Stimulated activated CD4-positive, alpha-beta T cell treated with anti-CD3 and anti-CD28 coated beads, Interleukin-12 subunit alpha, Interleukin-12 subunit beta, amount 100 ng/mL, for 48 hours (primary cell): Measurements from ENCODE around the gene TRAF1.

Experiments
- DNase-seq, 3 donors: peaks; one replicate each; pipeline ENCODE4 v3.0.0-alpha.2; 2020; ENCODE audit warnings: low read depth in 2 of 3, low spot score in 1 of 3

Gene TRAF1

DNA sequence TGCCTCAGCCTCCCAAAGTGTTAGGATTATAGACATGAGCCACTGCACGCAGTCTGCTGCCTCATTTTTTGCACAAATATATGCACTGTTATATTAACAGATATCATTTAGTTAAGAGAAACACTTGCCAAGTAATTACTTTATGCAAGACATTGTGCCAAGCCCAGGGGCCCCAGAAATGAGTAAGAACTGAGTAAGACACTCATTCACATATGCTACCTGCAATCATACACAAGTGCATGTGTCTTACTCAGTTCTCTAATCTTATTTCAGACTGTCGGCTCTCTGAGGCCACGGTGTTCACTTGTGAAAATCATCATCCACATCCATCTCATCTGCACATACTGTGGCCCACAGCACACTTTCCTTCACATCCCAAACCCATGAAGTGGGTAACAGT is 16.0 kb downstream of the TRAF1 start:
- DNase-seq, result no peak

DNA sequence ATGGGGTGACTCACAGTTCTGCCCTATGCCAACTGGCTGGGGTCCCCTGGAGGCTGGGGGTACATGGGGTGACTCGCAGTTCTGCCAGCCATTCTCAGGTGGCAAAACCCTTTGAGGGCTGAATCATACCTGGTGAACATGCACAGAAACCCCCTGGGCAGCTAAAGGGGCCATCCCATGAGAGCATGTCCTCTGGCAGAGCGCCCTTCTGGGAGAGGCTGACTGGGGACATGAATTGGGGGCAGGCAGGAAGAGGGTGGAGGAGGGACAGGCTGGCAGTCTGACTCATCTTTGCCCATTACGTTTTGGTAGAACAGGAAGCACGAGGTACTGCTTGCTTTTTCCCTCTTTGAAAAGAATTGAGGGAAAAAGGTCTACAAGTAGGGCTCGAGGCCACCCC is 16.7 kb downstream of the TRAF1 start:
- no peak for DNase-seq

DNA sequence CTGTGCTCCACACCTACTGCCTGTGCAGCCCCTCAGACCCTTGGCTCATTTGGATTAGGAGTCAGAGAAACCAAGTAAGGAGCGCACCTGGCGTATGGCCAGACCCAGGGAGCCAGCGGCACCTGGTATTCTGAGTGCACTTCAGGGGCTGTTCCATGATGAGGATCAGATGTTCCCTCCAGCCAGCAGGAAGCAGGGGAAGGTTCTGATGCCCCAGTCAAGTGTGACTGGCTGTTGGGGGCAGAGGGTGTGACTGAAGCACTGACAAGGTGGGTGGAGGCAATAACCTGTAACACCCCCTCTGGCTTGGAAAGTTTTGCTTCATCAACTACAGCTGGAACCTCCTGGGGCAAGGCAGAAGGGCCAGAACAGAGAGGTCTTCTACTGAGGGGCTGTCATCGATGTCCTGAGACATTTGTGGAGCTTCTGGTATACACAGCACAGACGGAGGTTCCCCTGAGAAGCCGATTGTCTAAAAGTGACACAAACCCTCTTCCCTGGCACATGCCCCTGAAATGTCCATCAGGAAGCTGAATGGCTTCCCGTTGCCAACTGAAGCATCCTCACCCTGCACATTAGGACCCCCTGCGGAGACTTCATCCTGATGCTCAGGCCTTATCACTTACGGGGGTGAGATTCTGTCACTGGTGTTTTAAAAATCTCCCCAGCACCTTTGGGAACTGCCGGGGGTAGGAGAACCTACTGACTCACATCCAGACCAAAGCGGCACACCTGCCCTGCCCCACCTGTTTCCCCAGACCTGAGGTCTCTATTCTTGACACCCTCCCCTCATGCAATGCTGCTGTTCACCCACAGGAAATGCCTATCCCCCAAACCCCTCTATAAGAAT is 21.1 kb downstream of the TRAF1 start:
- DNase-seq, result no peak

DNA sequence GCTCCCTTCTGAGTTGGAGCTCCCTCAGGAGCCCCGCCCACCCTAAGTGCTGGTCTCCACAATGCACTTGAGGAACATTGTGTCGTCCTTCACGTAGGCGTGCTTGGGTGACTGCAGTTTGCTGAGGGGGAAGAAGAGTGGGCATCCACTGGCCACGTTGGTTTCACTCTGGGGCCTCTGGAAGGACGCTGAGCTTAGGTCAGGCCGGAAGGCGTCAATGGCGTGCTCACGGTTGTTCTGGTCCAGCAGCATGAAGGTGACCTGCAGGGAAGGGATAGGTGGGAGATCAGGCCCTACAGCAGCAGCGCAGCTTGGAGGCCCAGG is 21.7 kb downstream of the TRAF1 start:
- no peak for DNase-seq

DNA sequence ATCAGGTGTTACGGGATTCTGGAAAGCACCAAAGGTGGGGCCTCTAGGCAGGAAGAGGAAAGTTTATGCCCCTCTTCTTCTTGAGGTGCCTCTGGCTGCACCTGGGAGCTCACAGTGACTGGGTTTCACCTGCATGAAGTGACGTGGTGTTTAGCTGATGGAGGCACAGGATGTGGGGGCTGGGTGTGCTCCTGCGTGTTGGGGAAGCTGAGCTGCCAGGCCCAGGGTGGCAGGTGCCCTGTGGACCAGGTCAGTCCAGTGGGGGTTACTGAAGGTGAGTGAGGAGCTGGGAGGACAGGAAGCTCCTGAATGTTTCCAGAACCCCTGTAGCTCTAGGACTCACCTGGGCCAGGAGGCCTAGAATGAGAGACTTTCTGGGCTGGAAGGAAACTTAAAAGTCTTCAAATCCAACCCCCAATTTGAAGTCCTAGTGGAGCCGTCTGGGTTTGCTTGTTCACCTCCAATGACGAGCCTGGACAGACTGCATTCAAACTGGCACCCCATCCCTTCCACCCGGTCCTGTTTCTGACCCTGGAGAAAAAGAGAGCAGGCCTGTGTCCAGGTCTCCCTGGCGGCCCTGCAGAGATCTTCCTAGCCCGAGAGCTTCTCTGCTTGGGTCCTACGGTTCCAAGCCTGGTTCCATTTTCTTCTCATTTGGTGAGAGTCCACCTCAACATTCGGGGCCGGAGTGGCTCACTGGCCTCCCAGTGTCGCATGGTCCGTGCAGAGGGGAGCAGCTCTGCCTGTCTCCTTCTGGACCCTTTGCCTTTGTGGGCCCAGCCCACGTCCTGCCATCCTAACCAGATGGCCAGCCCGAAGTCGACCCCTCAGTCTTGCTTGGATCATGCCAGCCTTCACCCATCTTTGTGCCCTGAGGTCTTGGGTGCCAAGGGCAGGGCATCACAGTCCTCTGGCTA is 22.3 kb downstream of the TRAF1 start:
- DNase-seq, result no peak

DNA sequence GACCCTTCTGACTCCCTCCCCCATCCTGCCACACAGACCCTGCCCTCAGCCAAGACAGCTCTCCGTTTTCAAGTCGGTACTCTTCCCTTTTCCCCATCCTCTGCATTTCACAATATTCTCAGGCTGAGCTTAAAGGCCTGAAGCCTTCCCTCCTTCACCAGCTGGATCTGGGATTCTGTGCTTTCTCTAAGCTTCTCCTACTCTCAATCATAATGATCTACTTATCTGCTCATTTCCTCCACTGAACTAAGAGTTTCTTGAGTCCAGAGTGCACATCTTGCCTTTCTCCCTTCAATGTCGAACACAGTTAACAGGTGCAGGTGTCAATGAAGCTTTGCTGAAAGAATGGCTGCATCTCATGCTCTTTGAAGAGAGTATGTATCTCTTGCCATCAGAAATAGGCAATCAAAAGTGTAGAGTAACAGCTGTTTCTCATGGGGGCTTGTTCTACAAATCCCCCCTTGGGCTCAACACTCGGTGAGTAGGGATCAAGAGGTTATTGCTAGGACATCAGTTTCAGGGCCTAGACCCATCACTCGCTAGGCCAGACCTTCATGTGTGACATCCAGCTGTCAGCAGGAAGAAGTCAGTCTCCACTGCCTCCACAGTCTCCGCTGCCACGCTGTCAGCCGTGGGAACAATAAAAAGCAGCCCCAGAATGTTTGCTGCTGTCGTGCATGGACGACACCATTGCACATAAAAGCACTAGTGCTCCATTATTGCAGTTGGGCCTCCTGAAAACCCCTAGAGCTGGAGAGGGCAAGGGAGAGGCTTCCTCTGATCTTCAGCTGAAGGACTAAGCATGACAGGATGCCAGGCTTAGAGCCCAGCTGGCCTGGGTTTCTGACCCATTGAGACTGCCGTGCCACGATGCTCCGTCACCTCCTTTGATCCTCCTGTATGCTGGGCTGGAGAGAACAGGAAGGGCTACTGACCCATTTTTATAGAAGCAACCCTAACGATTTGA is 23.7 kb downstream of the TRAF1 start:
- DNase-seq, result no peak

DNA sequence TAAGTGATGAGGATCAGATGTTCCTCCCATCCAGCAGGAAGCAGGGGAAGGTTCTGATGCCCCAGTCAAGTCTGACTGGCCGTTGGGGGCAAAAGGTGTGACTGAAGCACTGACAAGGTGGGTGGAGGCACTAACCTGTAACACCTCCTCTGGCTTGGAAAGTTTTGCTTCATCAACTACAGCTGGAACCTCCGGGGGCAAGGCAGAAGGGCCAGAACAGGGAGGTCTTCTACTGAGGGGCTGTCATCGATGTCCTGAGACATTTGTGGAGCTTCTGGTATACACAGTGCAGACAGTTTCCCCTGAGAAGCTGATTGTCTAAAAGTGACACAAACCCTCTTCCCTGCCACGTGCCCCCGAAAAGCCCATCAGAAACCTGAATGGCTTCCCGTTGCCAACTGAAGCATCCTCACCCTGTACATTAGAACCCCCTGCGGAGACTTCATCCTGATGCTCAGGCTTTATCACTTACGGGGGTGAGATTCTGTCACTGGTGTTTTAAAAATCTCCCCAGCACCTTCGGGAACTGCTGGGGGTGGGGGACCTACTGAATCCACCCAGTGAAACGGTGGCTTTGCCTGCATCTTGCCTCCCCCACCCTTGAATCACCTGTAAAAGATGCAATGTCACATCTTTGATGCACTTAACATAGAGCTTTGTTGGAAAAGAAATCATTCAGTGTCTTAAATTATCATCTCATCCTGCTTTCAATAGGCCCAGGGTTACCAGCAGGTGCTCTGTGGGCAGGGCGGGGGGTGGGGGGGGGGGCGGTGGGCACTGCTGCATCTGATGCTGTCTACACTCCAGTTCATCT is 24.6 kb downstream of the TRAF1 start:
- DNase-seq, result no peak

DNA sequence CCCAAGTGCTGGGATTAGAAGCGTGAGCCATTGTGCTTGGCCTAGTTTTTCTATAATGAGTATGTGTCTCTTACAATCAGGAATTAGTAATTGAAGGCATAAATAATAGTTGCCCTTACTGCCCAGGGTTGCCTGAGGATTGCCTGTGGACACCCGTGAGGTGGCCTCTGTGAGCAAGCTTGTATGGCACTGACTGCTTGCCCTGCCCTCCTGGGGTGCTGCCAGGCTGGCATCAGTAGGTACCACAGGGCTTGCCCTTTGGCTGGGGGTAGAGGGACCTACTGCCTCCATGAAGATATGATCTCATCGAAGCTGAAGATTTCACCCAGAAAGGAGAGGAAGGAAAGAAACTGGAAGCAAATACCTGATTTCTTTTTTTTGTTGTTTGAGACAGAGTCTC is 25.8 kb downstream of the TRAF1 start:
- DNase-seq, result no peak

DNA sequence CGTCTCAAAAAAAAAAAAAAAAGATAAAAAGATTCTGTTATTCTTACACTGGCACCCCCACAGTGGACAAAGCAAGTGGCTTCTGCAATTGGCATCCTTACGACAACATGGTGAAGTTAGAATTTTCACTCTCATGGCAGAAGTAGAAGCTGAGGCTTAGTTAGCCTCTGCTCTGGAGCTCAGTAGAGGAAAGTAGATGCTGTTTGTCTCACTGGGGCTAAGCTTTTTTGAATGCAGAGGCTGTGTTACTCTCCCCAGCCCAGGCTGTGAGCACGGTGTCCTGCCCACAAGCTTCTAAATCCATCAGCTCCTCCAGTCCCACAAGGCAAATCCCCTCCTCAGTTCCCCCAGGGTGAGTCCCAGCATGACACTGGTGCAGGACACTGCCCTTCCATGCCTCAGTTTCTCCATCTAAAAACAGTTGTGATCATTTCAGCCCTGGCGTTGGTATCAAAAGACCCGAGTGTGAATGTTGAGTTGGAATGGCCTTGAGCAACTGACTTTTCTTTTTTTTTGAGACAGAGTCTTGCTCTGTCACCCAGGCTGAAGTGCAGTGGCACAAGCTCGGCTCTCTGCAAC is 27.0 kb downstream of the TRAF1 start:
- DNase-seq, result no peak

DNA sequence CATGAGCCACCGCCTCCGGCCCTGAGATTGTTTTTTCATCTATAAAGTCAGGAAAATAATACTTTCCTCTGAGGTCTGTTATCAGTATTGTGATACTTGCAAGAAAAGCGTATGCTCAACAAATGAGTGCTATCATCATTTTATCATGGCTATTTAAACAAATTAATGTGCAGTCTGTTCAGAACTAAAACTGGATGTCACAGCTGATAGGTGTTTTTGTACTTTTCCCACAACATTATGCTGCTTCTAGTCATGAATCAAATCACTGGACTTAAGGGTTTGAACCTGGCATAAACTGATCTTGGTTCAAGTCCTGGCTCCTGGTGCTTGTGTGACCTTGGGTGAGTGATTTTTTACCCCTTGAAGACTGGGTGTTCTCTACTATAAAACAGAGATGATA is 28.2 kb downstream of the TRAF1 start:
- DNase-seq, result no peak

DNA sequence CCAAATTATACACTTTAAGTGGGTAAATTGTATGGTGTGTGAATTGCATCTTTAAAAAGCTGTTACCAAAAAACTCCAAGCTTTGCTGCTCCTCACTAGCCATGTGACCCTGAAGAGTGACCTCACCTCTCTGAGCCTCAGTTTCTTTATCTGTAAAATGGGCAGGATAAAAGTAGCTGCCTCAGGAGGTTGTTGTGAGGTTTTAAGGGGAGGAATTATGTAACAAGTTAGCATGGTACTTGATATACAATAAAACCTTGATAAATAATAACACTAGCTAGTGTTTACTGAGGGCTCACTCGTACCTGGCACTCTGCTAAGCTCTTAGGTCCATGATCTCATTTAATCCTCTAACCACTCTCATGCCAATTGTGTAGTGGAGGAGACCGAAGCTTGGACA is 30.6 kb downstream of the TRAF1 start:
- no peak for DNase-seq

DNA sequence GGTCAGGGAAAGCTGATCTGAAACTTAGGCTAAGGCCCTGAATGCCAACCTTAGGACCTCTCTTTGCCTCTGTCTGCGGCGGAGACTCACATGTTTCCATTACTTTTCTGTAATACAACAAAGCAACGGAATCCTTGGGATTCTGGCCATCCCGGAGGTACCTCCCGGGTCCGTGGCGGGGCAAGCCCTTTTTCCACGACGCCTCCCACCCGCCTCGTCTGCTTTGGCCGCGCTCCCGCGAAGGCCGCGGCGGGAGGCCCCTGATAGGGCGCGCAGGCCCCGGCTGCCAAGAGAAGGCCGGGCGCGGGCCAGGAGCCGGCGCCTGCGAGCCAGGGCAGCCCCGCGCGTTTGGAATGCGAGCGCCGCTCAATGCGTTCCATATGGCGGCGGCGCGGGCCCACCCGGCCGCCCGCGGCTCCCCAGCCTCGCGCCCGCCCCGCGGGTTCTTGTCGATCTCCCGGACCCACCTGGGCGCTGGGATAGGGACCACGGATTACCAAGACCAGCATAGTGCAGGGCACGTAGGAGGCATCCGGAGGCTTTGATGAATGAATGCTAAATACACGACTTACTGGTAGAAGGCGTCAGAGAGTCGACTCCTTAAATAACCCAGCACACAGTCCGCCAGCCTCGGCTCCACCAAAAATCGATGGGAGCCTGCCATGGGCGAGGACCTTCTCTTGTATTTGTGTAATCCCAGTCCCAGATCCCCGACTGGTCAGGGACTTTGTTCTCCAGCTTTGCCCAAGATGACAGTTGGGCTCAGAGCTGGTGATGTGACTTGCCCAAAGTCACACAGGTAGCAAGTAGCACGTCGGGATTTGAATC is 32.1 kb downstream of the TRAF1 start:
- DNase-seq, result no peak

DNA sequence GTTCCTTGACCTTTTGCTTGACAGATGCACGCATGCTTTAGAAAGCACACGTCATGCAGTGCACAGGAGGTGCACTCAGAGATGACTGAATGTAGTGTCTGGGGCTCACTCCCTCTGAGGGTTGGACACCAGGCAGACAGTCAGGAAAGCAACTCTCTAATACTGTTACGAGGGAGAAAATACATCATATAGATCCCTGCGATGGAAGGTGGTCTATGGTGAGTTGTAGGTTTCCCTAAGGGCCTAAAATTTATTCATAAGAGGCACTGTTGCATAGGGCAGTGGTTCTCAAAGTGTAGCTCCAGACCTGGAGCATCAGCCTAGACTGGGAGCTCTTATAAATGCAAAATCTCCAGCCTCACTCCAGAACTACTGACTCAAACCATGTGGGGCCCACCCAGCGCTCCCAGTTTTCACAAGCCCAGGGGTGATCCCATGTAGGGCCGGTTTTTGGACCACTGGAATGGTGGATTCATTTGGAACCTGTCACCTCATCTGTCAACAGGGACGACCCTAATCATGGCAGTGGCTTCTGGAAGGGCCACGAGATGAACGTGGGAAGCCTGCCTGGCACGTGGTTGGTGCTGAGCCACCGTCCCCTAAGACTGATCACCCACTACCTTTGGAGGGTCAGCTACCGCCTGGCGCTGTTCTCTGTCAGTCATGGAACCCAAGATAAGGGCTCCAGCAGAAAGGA is 32.8 kb downstream of the TRAF1 start:
- DNase-seq, result no peak

DNA sequence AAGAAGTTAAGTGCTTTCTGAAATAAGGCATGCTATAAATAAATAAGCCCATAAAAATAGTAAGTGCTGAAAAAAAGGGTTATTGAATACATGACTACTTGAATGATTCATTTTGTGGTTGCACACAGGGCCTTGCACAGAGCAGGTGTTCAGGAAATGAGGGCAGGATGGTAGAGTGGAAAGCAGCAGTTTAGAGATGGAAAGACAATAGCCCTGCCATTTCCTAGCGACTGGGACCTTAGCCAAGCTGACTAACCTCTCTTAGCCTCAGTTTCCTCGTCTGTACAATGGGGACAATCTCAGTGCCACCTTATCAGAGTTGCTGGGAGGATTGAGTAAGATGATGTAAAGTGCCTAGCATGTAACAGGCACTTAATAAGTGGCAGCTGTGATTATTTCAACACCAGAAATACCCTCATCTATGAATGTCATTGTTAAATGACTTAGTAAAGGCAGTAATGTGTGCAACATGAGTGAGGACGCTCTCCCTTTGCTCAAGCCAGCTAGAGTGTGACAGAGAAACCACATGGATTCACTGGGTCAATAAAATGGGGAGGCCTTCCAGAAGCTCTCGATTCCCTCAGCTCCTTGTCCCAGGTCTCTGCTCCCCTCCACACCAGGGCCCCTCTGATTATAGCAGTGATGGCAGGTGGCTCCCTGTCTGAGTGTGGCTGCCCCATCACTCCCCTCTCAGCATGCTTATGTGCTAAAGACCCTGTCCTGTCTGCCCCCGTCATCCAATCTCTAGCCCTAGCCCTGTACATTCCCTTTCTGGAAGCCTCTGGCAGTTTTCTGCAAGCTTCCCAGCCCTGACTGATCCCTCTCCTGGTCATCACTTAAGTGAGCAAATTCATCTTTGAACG is 33.6 kb downstream of the TRAF1 start:
- peak in 2 of 3 donors; percentile 48 to 64 for DNase-seq

DNA sequence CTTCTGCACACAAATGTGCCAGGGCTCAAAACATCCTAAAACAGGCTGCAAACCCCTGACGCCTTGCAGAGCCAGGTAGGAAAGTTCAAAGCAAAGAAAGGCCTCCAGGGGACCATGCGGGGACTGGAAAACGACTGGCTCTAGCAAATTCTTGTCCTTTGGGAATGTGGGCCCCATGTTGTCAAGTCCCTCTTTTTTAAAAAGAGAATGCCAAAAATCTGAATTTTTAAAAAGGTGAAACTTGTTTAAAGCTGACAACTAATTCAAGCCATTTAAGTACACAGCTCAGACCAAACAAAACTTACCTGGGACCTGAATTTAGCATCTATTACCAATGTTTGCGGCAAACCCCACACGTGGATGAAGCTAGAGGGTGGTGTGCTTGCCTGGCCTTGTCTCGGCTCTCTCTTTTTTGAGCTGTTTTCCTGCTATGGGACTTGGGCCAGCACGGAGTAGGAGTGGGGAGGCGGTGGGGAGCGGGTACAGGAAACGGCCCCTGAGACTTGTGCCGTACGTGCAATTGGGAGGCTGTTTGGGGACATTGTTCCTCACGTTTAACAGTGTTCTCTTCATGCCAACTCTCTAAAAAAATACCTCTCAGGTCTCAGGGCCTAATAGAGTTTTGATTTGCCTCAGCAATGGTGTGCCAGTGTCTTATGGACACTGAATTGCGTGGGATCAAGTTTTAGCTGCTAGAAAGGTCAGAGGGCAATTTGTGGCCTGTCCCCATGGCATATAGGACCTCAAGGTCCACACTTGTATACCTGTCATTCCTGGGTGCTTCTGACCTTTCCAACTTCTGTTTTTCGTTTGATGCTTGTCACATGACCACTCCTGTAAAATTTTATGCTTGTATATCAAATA is 34.5 kb downstream of the TRAF1 start:
- DNase-seq, result no peak

DNA sequence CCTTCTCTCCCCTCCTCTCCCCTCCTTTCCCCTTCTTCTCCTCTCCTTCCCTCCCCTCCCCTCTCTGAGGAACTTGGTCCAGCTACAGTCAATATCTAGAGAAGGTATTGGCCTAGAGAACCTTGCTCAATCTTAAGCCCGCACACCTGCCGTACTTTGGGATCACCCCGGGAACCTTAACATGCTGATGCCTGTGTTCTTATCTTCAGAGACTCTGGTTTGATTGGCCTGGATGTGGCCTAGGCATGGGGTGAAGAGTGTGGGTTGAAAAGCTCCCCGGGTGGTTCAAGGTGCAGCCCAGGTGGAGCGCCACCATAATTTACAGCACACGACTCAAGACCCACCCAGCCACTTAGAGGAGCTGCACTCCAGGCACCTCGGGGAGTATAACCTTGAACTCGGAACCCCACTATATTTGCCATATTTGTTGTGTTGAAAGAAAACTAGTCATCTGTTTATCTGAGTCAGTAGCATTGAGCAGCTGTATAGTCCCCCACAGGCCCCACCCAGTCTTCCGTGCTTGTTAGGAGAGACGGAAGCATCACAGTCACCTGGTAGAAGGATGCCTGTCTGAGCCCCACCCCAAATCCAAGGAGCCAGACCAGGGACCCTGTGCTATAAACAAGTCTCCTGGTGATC is 35.2 kb downstream of the TRAF1 start:
- DNase-seq, result peak in 2 of 3 donors; percentile 58 to 67
